HepG2 (cell line): Measurements from ENCODE around the gene KRTAP1-1.

Experiments
- JUN ChIP-seq: sonication (generic); formaldehyde crosslinking; IDR thresholded peaks from 2 replicates; pipeline ENCODE4 v1.4.0; 2020; ENCODE audit warnings: mild to moderate bottlenecking, missing genetic modification reagents
- NR3C1 ChIP-seq: sonication (generic); formaldehyde crosslinking; IDR thresholded peaks from 2 replicates; pipeline ENCODE4 v1.4.0; 2020; ENCODE audit warnings: missing genetic modification reagents
- POLR2A ChIP-seq, 2 experiments: IDR thresholded peaks; 2 replicates each; pipeline ENCODE4 v1.6.1; 2011; ENCODE audit warnings: low read depth in 2 of 2, low read length in 2 of 2, mild to moderate bottlenecking in 1 of 2, moderate library complexity in 1 of 2; ENCODE audit not compliant: insufficient read depth in 1 of 2
- ZBTB21 ChIP-seq: sonication (generic); formaldehyde crosslinking; IDR thresholded peaks from 2 replicates; pipeline ENCODE4 v1.4.0; 2020; ENCODE audit warnings: missing genetic modification reagents
- ZNF263 ChIP-seq: sonication (generic); formaldehyde crosslinking; IDR thresholded peaks from 2 replicates; pipeline ENCODE4 v1.4.0; 2020; ENCODE audit warnings: missing genetic modification reagents
- ZNF652 ChIP-seq: IDR thresholded peaks from 2 replicates; pipeline ENCODE4 v1.6.1; 2016; ENCODE audit warnings: low read depth, borderline replicate concordance
- TF ChIP-seq, protein P1 (sequence below): sonication (generic); formaldehyde crosslinking; conservative IDR thresholded peaks from 2 replicates; pipeline ENCODE4 v1.4.0; 2020; ENCODE audit warnings: missing genetic modification reagents
- TF ChIP-seq, protein P2 (sequence below): sonication (generic); formaldehyde crosslinking; IDR thresholded peaks from 2 replicates; pipeline ENCODE4 v1.5.0; 2020; ENCODE audit warnings: mild to moderate bottlenecking, missing genetic modification reagents, moderate library complexity
- TF ChIP-seq, protein P3 (sequence below): IDR thresholded peaks from 2 replicates; pipeline ENCODE4 v1.6.1; 2012; ENCODE audit warnings: inconsistent platforms

DNA sequence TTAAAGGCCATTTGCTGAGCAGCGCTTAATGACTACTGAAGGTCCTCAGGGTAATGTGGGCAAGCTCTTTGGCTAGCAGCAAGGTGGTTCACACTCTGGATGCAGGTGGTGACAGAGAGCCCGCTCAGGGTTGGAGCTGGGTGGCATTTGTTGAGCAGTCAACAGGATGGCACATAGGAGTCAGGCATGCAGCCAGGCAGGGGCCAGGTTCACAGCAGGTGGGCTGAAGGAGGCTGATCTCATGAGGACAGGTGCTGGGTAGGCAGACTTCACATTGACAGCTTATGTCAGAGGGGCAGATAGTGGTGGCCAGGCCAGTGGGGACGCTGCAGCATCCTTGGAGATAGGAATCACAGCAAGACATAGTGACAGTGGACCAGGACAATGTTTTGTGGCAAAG is 36.9 kb downstream of the KRTAP1-1 start:
- TF ChIP-seq, protein P1, sequence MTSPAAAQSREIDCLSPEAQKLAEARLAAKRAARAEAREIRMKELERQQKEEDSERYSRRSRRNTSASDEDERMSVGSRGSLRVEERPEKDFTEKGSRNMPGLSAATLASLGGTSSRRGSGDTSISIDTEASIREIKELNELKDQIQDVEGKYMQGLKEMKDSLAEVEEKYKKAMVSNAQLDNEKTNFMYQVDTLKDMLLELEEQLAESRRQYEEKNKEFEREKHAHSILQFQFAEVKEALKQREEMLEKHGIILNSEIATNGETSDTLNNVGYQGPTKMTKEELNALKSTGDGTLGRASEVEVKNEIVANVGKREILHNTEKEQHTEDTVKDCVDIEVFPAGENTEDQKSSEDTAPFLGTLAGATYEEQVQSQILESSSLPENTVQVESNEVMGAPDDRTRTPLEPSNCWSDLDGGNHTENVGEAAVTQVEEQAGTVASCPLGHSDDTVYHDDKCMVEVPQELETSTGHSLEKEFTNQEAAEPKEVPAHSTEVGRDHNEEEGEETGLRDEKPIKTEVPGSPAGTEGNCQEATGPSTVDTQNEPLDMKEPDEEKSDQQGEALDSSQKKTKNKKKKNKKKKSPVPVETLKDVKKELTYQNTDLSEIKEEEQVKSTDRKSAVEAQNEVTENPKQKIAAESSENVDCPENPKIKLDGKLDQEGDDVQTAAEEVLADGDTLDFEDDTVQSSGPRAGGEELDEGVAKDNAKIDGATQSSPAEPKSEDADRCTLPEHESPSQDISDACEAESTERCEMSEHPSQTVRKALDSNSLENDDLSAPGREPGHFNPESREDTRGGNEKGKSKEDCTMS (CRISPR knock-in tag): no peak
- TF ChIP-seq POLR2A (IDR thresholded peaks at IDR 0.05; ENCODE audit: insufficient read depth in 1 of 2, low read depth in 2 of 2, low read length in 2 of 2) (no peak), ZNF263 (no peak), JUN (CRISPR knock-in tag) (no peak), ZBTB21 (no peak), ZNF652 (no peak), NR3C1 (no peak)
- TF ChIP-seq, protein P2, sequence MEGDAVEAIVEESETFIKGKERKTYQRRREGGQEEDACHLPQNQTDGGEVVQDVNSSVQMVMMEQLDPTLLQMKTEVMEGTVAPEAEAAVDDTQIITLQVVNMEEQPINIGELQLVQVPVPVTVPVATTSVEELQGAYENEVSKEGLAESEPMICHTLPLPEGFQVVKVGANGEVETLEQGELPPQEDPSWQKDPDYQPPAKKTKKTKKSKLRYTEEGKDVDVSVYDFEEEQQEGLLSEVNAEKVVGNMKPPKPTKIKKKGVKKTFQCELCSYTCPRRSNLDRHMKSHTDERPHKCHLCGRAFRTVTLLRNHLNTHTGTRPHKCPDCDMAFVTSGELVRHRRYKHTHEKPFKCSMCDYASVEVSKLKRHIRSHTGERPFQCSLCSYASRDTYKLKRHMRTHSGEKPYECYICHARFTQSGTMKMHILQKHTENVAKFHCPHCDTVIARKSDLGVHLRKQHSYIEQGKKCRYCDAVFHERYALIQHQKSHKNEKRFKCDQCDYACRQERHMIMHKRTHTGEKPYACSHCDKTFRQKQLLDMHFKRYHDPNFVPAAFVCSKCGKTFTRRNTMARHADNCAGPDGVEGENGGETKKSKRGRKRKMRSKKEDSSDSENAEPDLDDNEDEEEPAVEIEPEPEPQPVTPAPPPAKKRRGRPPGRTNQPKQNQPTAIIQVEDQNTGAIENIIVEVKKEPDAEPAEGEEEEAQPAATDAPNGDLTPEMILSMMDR (CRISPR knock-in tag): no peak
- TF ChIP-seq, protein P3, sequence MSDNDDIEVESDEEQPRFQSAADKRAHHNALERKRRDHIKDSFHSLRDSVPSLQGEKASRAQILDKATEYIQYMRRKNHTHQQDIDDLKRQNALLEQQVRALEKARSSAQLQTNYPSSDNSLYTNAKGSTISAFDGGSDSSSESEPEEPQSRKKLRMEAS: no peak
